Uterus (tissue), 4 donors: Measurements from ENCODE around the gene DNAH11. TPM values are rescaled to one million over a fixed set of nuclear protein-coding genes. Genes with fewer than 3 reads are reported as not detected.
"Not testable (repeated sequence)": the region's sequence is repeated elsewhere in the genome, so short reads cannot be mapped to it uniquely, and the experiment has no call there.

Source experiments
- DNase-seq, 2 donors: peaks; one replicate each; pipeline ENCODE4 v3.0.0-alpha.2; 2019 to 2020
- H3K27ac ChIP-seq, 2 donors: fragments of 200-600 bp; sonication (generic); 1 replicate in 1 of 2; 2 replicates in 1 of 2; pipeline ENCODE4 v1.5.1; 2016 to 2018
- H3K27me3 ChIP-seq, 2 donors: fragments of 200-600 bp; sonication (generic); one replicate each; pipeline ENCODE4 v1.5.1; 2018 to 2019; ENCODE audit warnings: control low read depth in 1 of 2
- H3K36me3 ChIP-seq, 2 donors: fragments of 200-600 bp; sonication (generic); one replicate each; pipeline ENCODE4 v1.5.1; 2019; ENCODE audit warnings: control low read depth in 1 of 2
- H3K4me1 ChIP-seq, 2 donors: fragments of 200-600 bp; sonication (generic); one replicate each; pipeline ENCODE4 v1.5.1; 2018 to 2019; ENCODE audit warnings: control low read depth in 1 of 2
- H3K4me3 ChIP-seq, 2 donors: fragments of 200-600 bp; sonication (generic); 1 replicate in 1 of 2; 2 replicates in 1 of 2; pipeline ENCODE4 v1.5.1; 2018 to 2019; ENCODE audit warnings: mild to moderate bottlenecking in 1 of 2
- H3K9me3 ChIP-seq, 2 donors: fragments of 200-600 bp; sonication (generic); one replicate each; pipeline ENCODE4 v1.5.1; 2019; ENCODE audit warnings: control low read depth in 1 of 2
- CTCF ChIP-seq, 4 experiments: fragments of 200-600 bp in 2 of 4; fragments of 450-650 bp in 2 of 4; sonication (generic) in 2 of 4; IDR thresholded peaks; one replicate each; pipeline ENCODE4 v1.5.1; 2016 to 2019; ENCODE audit warnings: antibody characterized with exemption in 4 of 4, mild to moderate bottlenecking in 2 of 4, moderate library complexity in 1 of 4
- POLR2A ChIP-seq, 2 donors: fragments of 450-650 bp; IDR thresholded peaks; one replicate each; pipeline ENCODE4 v1.6.1; 2016; ENCODE audit warnings: antibody characterized with exemption in 2 of 2, mild to moderate bottlenecking in 1 of 2, moderate library complexity in 1 of 2
- intact Hi-C: fragments of 100-400 bp; cut with DNase I; formaldehyde crosslinking; loops from one replicate; pipeline ENCODE4 v1.15.1; 2023; ENCODE audit warnings: low total_unique reads
- total RNA-seq, 4 donors: library from RNA; depleted of rRNA in 3 of 4; stranded (reverse); fragments of >200 nt in 3 of 4; gene quantifications; one replicate each; pipeline versions ENCODE4 v1.1.0 to v1.2.4, GENCODE V29; 2014 to 2023
- donor health status: DM: yes; HTN: yes; CAD: no.

Gene DNAH11
- total RNA-seq, 4 donors from 2014 or later: 0.26 to 6.8 (median 1.5) TPM

DNA sequence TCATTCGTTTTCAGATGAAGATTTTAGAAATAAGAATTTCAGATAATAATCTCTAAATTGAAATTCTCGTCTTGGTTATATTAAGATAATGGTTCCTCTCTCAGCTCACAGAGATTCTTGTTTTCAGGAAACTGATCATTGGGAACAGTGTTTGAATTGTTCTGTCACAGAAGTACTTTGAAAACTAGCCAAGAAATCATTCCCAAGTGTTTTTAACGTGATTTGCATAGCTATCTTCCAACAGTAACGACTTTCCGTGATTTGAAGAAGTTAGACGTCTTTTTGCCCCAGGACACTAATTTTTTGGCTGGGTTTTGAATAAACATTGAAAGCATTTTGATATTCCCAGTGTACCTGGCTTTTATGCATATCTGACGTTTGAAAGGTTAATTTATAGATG lies 286.9 kb downstream of the DNAH11 start:
- H3K27ac ChIP-seq: no peak overlapping the region
- no peaks in the 10 kb centered on the region for H3K36me3 ChIP-seq
- no peak for DNase-seq
- no peak for TF ChIP-seq CTCF (IDR thresholded peaks at IDR 0.05)
- TF ChIP-seq POLR2A (IDR thresholded peaks at IDR 0.05): no peak
- intact Hi-C loops: no loop called here
- no peak overlapping the region for H3K4me3 ChIP-seq
- no peaks in the 10 kb centered on the region for H3K27me3 ChIP-seq
- no peaks in the 10 kb centered on the region for H3K9me3 ChIP-seq
- no peaks in the 10 kb centered on the region for H3K4me1 ChIP-seq

DNA sequence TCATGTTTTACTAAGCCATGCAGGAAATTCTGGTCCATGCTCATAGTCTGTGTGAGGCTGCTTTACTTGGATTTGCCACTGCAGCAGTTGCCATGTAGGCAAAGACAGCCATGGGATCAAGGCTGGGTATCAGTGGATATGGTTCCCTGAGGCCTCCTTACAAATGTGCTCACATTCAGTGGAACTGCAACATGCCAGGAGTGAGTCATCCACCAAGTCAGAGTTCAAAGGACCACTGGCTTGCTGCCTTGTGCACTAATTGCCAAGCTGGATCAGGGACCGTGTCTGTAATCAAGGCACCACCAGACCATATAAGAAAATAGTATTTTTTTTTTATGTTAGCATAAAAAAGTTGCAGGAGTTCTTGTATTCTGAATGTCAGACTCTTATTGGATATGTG lies 301.9 kb downstream of the DNAH11 start:
- no peak for DNase-seq
- H3K9me3 ChIP-seq: no peaks in the 10 kb centered on the region
- TF ChIP-seq POLR2A (IDR thresholded peaks at IDR 0.05) (no peak), CTCF (IDR thresholded peaks at IDR 0.05) (no peak)

GRCh38 chr7:21850531-21851285 lies 307.9 kb downstream of the DNAH11 start:
- Histone ChIP-seq H3K9me3 (no peaks in the 10 kb centered on the region), H3K4me3 (no peak overlapping the region), H3K27ac (no peak overlapping the region), H3K36me3 (no peaks in the 10 kb centered on the region), H3K4me1 (no peaks in the 10 kb centered on the region), H3K27me3 (no peaks in the 10 kb centered on the region)
- intact Hi-C loops: no loop called here
- DNase-seq: no peak
- TF ChIP-seq POLR2A (IDR thresholded peaks at IDR 0.05): no peak
- TF ChIP-seq CTCF (IDR thresholded peaks at IDR 0.05): no peak

More for the DNA sequence above, 301.9 kb downstream of the DNAH11 start:
- Histone ChIP-seq H3K4me1 (no peaks in the 10 kb centered on the region), H3K27ac (no peak overlapping the region), H3K36me3 (no peaks in the 10 kb centered on the region), H3K4me3 (no peak overlapping the region), H3K27me3 (no peaks in the 10 kb centered on the region)
- intact Hi-C loops: no loop called here

- no peak for TF ChIP-seq POLR2A (IDR thresholded peaks at IDR 0.05)
- no peak for TF ChIP-seq CTCF (IDR thresholded peaks at IDR 0.05)
- intact Hi-C loops: no loop called here
- H3K36me3 ChIP-seq: no peaks in the 10 kb centered on the region
- H3K9me3 ChIP-seq: no peaks in the 10 kb centered on the region
- H3K27ac ChIP-seq: no peak overlapping the region
- no peaks in the 10 kb centered on the region for H3K4me1 ChIP-seq
- no peaks in the 10 kb centered on the region for H3K27me3 ChIP-seq
- no peak for DNase-seq
- H3K4me3 ChIP-seq: no peak overlapping the region
Observed at GRCh38 chr7:21851559-21851967, 308.7 kb downstream of the DNAH11 start.

- DNase-seq, intact Hi-C loops, H3K27me3 ChIP-seq, H3K36me3 ChIP-seq, H3K4me3 ChIP-seq, H3K9me3 ChIP-seq, H3K4me1 ChIP-seq, H3K27ac ChIP-seq: not testable (repeated sequence)
Observed at GRCh38 chr7:21865631-21866204, 322.9 kb downstream of the DNAH11 start.
